Islet precursor cell (in vitro differentiated cells): ENCODE results near the gene MX1.
"Not testable (repeated sequence)": the region's sequence is repeated elsewhere in the genome, so short reads cannot be mapped to it uniquely, and the experiment has no call there.

ENCODE experiments used
- DNase-seq: peaks from one replicate; pipeline ENCODE4 v3.0.0-alpha.2; 2018

The MX1 gene

GRCh38 chr21:41407541-41408460 is 18.2 kb upstream of the MX1 start:
- no peak for DNase-seq

GRCh38 chr21:41410361-41410760 is 15.7 kb upstream of the MX1 start:
- no peak for DNase-seq

- DNase-seq, result no peak
Measured at GRCh38 chr21:41410767-41411448, 15.1 kb upstream of the MX1 start.

GRCh38 chr21:41411449-41412089 is 14.5 kb upstream of the MX1 start:
- no peak for DNase-seq

GRCh38 chr21:41417505-41417904 is 8.5 kb upstream of the MX1 start:
- DNase-seq, result not testable (repeated sequence)

- DNase-seq, result no peak
Measured at GRCh38 chr21:41418393-41418792, 7.6 kb upstream of the MX1 start.

- no peak for DNase-seq
Measured at GRCh38 chr21:41418956-41419680, 6.9 kb upstream of the MX1 start.

GRCh38 chr21:41419921-41420862 is 5.8 kb upstream of the MX1 start:
- peak; percentile 86 for DNase-seq

- not testable (repeated sequence) for DNase-seq
Measured at GRCh38 chr21:41420998-41421397, 5.0 kb upstream of the MX1 start.

GRCh38 chr21:41422546-41423304 is 3.3 kb upstream of the MX1 start:
- DNase-seq, result no peak

- not testable (repeated sequence) for DNase-seq
Measured at GRCh38 chr21:41423305-41423636, 2.8 kb upstream of the MX1 start.

GRCh38 chr21:41425588-41425953 is 468 bp upstream of the MX1 start:
- no peak for DNase-seq

- DNase-seq, result no peak
Measured at GRCh38 chr21:41426676-41427404, 801 bp downstream of the MX1 start.

GRCh38 chr21:41427556-41427955 is 1.5 kb downstream of the MX1 start:
- DNase-seq, result no peak

- no peak for DNase-seq
Measured at GRCh38 chr21:41428311-41428710, 2.3 kb downstream of the MX1 start.

- no peak for DNase-seq
Measured at GRCh38 chr21:41428847-41429246, 2.8 kb downstream of the MX1 start.

GRCh38 chr21:41429305-41429704 is 3.3 kb downstream of the MX1 start:
- DNase-seq, result no peak

- DNase-seq, result no peak
Measured at GRCh38 chr21:41429925-41430491, 4.0 kb downstream of the MX1 start.

GRCh38 chr21:41431788-41432548 is 5.9 kb downstream of the MX1 start:
- DNase-seq, result no peak
